ENCODE results near the gene PTPN2.
"Not testable (repeated sequence)": the region's sequence is repeated elsewhere in the genome, so short reads cannot be mapped to it uniquely, and the experiment has no call there.

PTPN2 gene

GRCh38 chr18:12883684-12884405 lies at the start of gene PTPN2:
Gene PTPN2, minus strand, starts transcription at chr18:12884237. Its CDS starts 96 bp downstream, at chr18:12884141.
- peak; percentile 90 for DNase-seq

- no peak for DNase-seq
Measured at GRCh38 chr18:12933327-12933726, 49.3 kb upstream of the PTPN2 start.

- no peak for DNase-seq
Measured at GRCh38 chr18:12930908-12931307, 46.9 kb upstream of the PTPN2 start.

GRCh38 chr18:12930376-12930775 lies 46.3 kb upstream of the PTPN2 start:
- DNase-seq: no peak

DNA sequence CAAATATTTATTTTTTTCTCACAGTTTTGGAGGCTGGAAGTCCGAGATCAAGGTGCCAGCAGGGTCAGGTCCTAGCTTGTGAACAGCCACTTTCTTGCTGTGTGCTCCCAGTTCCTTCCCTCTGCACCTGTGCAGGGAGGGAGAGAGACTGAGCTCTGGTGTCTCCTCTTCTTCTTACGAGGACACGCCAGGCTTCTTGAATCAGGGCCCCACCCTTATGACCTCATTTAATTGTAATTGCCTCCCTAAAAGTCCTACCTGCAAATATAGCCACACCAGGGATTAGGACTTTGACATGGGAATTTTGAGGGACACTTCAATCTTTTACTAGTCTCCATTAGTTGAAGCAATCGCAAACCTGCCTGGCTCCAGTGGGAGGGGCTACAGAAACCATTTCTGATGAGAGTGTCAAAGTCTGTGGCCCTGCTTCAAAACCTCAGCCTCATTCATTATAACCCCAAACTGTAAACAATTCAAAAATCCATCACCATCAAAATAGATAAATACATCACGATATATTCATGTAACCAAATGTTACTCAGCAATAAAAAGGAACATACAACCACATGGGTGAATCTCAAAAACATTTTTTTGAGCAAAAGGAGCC lies 45.5 kb upstream of the PTPN2 start:
- DNase-seq: no peak

GRCh38 chr18:12928641-12929040 lies 44.6 kb upstream of the PTPN2 start:
- DNase-seq: no peak

- no peak for DNase-seq
Measured at GRCh38 chr18:12928206-12928605, 44.2 kb upstream of the PTPN2 start.

DNA sequence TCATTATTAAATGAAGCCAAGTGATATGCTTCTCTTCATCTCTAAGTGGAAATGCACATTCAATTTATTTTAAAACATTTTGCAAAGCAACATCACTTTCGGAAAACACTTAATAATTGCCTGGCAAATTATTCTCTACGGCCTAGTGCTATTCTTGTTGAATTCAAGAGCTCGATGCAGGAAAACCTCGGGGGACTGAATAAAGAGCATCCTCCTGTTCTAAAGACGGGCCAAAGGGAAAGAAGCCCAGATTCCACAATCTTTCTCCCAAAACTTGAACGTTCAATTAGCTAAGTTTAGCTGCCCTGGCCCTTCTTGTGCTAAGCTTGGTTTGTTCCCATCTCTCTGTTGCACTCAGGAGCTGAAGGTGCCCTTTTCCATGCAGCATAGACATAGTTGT lies 40.6 kb upstream of the PTPN2 start:
- no peak for DNase-seq

DNA sequence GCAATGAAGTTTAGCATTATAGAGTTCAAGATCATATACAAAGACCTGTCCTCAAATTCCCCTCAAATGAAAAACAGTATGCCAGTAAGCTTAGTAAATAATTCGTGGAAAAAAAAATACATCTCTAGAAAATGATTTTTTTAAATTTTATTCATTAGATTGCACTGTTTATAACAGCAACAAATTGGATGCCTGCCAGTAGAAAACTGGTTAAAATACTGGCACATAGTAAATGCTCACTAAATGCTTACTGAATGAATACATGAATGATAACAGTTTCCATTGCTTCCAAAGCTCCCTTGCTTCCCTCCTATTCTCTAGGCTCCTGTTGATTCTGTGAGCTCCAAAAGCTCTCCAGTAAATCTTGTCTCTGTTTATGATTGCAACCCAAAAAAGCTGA lies 38.2 kb upstream of the PTPN2 start:
- no peak for DNase-seq

GRCh38 chr18:12921178-12921577 lies 37.1 kb upstream of the PTPN2 start:
- DNase-seq: no peak

GRCh38 chr18:12911929-12912703 lies 28.1 kb upstream of the PTPN2 start:
- no peak for DNase-seq

DNA sequence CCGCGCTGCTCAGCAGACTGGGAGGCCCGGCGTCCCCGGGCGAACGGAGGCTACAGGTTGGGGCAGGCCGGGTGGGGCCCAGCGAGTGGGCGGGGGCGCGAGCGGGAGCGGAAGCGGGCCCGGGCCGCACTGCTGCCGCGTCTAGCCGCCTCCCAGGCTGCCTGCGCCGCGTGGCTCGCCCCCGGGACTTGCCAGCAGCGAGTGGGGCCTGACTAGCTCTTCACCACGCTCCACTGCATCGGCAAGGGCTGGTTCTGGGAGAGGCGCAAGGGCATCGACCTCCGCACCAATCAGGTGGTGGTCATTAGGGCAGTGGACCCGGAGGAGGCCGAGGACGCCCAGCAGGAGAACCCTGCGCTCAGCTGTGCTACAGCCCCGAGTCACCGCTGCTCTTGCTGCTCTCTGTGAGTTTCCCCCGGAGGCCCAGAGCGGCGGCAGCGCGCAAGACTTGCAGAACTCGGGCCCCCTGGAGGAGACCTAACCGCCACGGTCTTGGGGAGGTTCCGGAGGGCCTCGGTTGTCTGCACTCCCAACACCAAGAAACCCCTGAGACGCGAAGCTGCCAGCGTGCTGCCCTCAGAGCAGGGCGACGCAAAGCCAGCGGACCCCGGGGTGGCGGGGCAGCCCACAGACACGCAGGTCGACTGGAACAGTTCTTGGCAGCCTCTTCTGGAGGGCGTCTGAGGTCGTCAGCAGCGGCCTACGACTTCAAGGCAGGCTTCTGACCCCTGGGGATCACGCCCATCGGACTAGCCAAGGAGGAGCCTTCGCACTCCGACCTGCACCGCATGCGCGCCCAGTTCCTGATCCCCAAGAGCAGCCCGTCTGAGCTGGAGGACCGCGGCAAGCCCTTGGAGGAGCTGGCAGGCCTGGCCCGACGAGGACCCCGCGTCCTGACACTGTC lies 27.2 kb upstream of the PTPN2 start:
- DNase-seq: peak; percentile 67

DNA sequence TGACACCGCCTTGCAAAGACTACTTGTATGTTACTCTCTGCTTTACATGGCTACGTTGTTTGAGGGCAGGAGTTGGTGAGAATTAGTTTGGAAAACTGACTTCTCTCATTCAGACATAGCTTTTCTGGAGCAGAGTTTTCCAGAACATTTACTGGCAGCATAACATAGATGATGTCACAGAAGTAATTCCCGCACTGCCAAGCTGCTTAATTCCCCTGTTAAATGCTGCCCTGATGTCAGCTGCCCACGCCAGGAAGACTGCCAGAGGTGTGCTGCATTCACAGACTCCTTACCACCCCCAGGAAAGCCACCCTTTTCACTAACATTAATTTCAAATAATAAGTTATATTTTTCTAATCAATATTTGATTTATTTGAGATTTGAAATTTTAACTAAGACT lies 24.7 kb upstream of the PTPN2 start:
- no peak for DNase-seq

DNA sequence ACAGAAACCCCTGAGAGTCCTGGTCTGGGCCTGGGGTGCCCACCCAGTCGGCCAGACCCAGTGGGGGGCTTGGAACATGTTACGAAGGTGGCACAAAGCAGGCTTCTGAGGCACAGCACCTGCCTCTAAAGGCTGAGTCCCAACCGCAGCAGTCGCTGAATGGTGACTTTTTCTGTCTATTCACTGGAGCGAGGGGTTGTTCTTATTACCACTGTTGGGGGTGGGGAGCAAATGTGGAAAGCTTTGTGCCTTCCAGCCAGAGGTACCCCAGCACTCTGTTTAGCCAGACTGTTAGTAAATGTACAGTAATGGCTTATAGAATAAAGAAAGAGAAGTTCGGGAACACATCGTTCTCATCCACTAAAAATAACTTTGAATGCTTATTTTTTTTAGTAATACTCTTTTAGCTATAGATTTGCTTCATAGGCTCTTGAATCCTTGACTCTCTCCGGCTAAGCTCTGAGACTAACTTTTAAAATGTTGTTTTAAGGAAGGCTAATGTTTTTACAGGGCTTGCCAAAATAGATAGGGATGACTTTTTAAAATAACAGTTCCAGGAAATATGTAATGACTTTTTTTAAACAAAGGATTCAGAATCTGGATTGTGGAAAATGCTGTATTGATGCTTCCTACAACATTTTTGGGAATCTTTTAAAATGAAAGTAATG lies 23.4 kb upstream of the PTPN2 start:
- DNase-seq: no peak

DNA sequence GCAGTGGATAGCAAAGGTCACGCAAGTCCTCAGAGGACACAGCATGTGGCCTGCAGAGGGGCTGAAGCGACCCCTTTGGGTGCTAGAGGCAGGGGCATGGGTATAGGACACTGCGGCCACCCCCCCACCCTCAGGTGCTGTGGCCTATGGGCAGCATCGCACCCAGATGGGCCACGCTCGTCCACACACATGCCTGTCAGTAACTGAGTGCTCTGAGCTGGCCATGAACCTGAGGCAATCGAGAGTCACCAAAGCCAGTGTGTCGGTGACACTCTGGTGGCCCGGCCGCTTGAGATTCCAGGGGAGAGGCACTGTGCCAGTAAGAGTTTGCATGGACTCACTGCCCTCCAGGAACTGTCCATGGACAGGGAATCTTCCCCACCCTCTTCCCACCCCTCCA lies 22.7 kb upstream of the PTPN2 start:
- DNase-seq: no peak

GRCh38 chr18:12906119-12906518 lies 22.1 kb upstream of the PTPN2 start:
- DNase-seq: no peak

- DNase-seq: peak; percentile 63
Measured at GRCh38 chr18:12904012-12904516, 20.0 kb upstream of the PTPN2 start.

GRCh38 chr18:12901208-12901607 lies 17.2 kb upstream of the PTPN2 start:
- not testable (repeated sequence) for DNase-seq

DNA sequence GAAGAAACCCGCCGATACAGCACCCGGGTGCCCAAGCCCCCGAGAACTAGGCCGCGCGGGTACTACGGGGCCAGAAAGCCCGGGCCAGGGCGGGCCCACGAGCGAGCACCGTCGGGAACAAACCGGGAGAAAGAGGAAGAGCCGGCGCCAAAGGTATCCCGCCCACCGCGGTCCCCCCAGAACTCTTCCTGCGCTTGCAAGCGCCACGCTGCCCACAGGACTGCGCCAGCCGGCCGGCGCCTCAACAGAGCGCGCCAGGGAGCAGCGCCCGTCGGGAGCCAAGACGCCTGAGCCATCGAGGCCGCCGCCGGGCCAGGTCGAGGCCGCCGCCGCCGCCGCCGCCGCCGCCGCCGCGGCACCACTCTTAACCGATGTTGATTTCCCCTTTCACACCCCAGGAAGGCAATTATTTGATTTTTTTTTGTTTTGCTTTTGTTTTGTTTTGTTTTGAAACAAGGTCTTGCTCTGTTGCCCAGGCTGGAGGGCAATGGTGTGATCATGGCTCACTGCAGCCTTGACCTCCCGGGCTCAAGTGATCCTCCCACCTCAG lies 12.8 kb upstream of the PTPN2 start:
- DNase-seq: not testable (repeated sequence)

DNA sequence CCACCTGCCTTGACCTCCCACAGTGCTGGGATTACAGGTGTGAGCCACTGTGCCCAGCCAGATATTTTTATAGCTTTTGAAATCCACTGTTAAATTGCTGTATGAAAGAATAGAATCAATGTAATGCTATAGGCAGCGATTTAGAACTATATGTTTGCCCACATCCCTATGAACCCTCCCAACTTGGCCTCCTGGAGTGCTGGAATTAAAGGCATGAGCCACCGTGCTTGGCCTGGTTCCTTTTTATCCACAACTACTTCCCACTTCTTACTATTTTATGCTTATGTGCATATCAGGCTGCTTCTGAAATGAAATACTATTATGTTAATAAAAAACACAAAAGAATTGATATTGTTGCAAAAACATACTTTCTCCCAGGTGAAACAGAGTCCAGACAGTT lies 11.6 kb upstream of the PTPN2 start:
- DNase-seq: no peak

GRCh38 chr18:12895014-12895413 lies 11.0 kb upstream of the PTPN2 start:
- no peak for DNase-seq

- no peak for DNase-seq
Measured at GRCh38 chr18:12891561-12891960, 7.5 kb upstream of the PTPN2 start.
